ENCODE data around the gene CDH23. TPM values are rescaled to one million over a fixed set of nuclear protein-coding genes. Genes with fewer than 3 reads are reported as not detected.

Gene CDH23
- polyA plus RNA-seq, 1 donor (not counting 4 experiments of a cell fraction or from before 2014, with no cell fraction given), result 0.01 TPM

GRCh38 chr10:71366690-71367089, 30.0 kb upstream of the CDH23 start:
- H3K4me3 ChIP-seq (ENCODE audit: control insufficient read depth in 2 of 3, extremely low read depth in 1 of 3, insufficient read depth in 2 of 3, low read depth in 1 of 3, low read length in 3 of 3), result no peak overlapping the region
- no peaks in the 10 kb centered on the region for H3K79me2 ChIP-seq (ENCODE audit: control insufficient read depth, insufficient read depth, low read length)
- no peak overlapping the region for H3K9ac ChIP-seq (ENCODE audit: control insufficient read depth, extremely low read depth, insufficient read depth, low read length)
- DNase-seq (ENCODE audit: low read depth, low spot score) (no peak), FAIRE-seq (no peak)
- peaks cover 6% of the 10 kb centered on the region for H3K4me1 ChIP-seq (ENCODE audit: control insufficient read depth, extremely low read depth, insufficient read depth, low read length)
- TF ChIP-seq CTCF (optimal IDR thresholded peaks at IDR 0.05 in 1 of 3, IDR thresholded peaks at IDR 0.05 in 1 of 3, conservative IDR thresholded peaks at IDR 0.05 in 1 of 3; ENCODE audit: extremely low read depth in 1 of 3, insufficient read depth in 2 of 3, low read length in 3 of 3), result no peak
- no peak for TF ChIP-seq EZH2 (IDR thresholded peaks at IDR 0.05; ENCODE audit: low read length)
- no peak overlapping the region for H3K4me2 ChIP-seq (ENCODE audit: control insufficient read depth, extremely low read depth, insufficient read depth, low read depth, low read length)
- no peak overlapping the region for H3K27ac ChIP-seq (ENCODE audit: control insufficient read depth, insufficient read depth, low read length)
- no peaks in the 10 kb centered on the region for H3K36me3 ChIP-seq (ENCODE audit: control insufficient read depth in 2 of 2, extremely low read depth in 1 of 2, insufficient read depth in 2 of 2, low read length in 2 of 2)
- dilution Hi-C loops (cut with MboI; ENCODE audit: extremely low pct_ligation_motif_present, low sequenced_read_pairs), result no loop called here
- no peaks in the 10 kb centered on the region for H4K20me1 ChIP-seq (ENCODE audit: control insufficient read depth, extremely low read depth, insufficient read depth, low read length)
- H3K9me3 ChIP-seq (ENCODE audit: control insufficient read depth, low read depth, low read length), result no peaks in the 10 kb centered on the region
- H3K27me3 ChIP-seq (ENCODE audit: control insufficient read depth, extremely low read depth, insufficient read depth, low read length), result no peaks in the 10 kb centered on the region
- no peak overlapping the region for H2AFZ ChIP-seq (ENCODE audit: control insufficient read depth, low read length)
- H3K9me1 ChIP-seq (ENCODE audit: control insufficient read depth, extremely low read depth, insufficient read depth, low read length), result no peaks in the 10 kb centered on the region

- no peaks in the 10 kb centered on the region for H3K79me2 ChIP-seq (ENCODE audit: control insufficient read depth, insufficient read depth, low read length)
- no peaks in the 10 kb centered on the region for H3K9me1 ChIP-seq (ENCODE audit: control insufficient read depth, extremely low read depth, insufficient read depth, low read length)
- no peaks in the 10 kb centered on the region for H3K36me3 ChIP-seq (ENCODE audit: control insufficient read depth in 2 of 2, extremely low read depth in 1 of 2, insufficient read depth in 2 of 2, low read length in 2 of 2)
- H3K4me2 ChIP-seq (ENCODE audit: control insufficient read depth, extremely low read depth, insufficient read depth, low read depth, low read length), result no peak overlapping the region
- no peak overlapping the region for H2AFZ ChIP-seq (ENCODE audit: control insufficient read depth, low read length)
- H4K20me1 ChIP-seq (ENCODE audit: control insufficient read depth, extremely low read depth, insufficient read depth, low read length), result no peaks in the 10 kb centered on the region
- dilution Hi-C loops (cut with MboI; ENCODE audit: extremely low pct_ligation_motif_present, low sequenced_read_pairs), result no loop called here
- H3K27ac ChIP-seq (ENCODE audit: control insufficient read depth, insufficient read depth, low read length), result no peak overlapping the region
- DNase-seq (ENCODE audit: low read depth, low spot score) (no peak), FAIRE-seq (no peak)
- TF ChIP-seq CTCF (optimal IDR thresholded peaks at IDR 0.05 in 1 of 3, IDR thresholded peaks at IDR 0.05 in 1 of 3, conservative IDR thresholded peaks at IDR 0.05 in 1 of 3; ENCODE audit: extremely low read depth in 1 of 3, insufficient read depth in 2 of 3, low read length in 3 of 3) (no peak), EZH2 (IDR thresholded peaks at IDR 0.05; ENCODE audit: low read length) (no peak)
- peaks cover 6% of the 10 kb centered on the region for H3K4me1 ChIP-seq (ENCODE audit: control insufficient read depth, extremely low read depth, insufficient read depth, low read length)
- no peak overlapping the region for H3K9ac ChIP-seq (ENCODE audit: control insufficient read depth, extremely low read depth, insufficient read depth, low read length)
- H3K4me3 ChIP-seq (ENCODE audit: control insufficient read depth in 2 of 3, extremely low read depth in 1 of 3, insufficient read depth in 2 of 3, low read depth in 1 of 3, low read length in 3 of 3), result no peak overlapping the region
- H3K9me3 ChIP-seq (ENCODE audit: control insufficient read depth, low read depth, low read length), result no peaks in the 10 kb centered on the region
- no peaks in the 10 kb centered on the region for H3K27me3 ChIP-seq (ENCODE audit: control insufficient read depth, extremely low read depth, insufficient read depth, low read length)
Measured at GRCh38 chr10:71367271-71367670, 29.4 kb upstream of the CDH23 start.
